ENCODE data around the gene LSR. TPM values are rescaled to one million over a fixed set of nuclear protein-coding genes. Genes with fewer than 3 reads are reported as not detected.

Gene LSR
- total RNA-seq, 2 donors from 2014 or later: 7.6 to 9.3 TPM

DNA sequence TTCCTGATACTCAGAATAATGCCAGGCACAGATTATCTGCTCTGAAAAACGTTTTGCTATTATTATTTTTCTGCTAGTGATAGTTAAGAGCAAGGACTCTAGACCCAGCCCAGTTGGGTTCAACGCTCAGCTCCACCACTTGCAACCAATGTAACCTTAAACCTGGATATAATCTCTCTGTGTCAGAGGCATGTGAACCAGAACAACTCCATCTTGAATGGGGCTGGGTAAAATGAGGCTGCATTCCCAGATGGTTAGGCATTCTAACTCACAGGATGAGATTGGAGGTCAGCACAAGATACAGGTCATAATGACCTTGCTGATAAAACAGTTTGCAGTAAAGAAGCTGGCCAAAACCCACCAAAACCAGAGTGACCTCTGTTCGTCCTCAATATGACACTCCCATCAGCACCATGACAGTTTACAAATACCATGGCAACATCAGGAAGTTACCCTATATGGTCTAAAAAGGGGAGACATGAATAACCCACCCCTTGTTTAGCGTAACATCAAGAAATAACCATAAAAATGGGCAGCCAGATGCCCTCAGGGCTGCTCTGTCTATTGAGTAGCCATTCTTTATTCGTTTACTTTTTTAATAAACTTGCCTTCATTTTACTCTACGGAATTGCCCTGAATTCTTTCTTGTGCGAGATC is 33.9 kb upstream of the LSR start:
- Histone ChIP-seq H3K36me3 (no peaks in the 10 kb centered on the region), H3K4me3 (no peak overlapping the region), H3K27me3 (replicated peaks; ENCODE audit: insufficient read depth) (no peaks in the 10 kb centered on the region), H3K27ac (peak overlapping the region in 1 of 2 donors; percentile 64), H3K9me3 (no peaks in the 10 kb centered on the region), H3K4me1 (ENCODE audit: control insufficient read depth in 1 of 2, low read depth in 2 of 2) (peaks cover 0 to 8% of the 10 kb centered on the region in 2 donors)
- ATAC-seq (ENCODE audit: insufficient number of reproducible peaks, low FRiP score, low read depth) (no peak), DNase-seq (ENCODE audit: low spot score) (no peak)
- TF ChIP-seq, protein P1, sequence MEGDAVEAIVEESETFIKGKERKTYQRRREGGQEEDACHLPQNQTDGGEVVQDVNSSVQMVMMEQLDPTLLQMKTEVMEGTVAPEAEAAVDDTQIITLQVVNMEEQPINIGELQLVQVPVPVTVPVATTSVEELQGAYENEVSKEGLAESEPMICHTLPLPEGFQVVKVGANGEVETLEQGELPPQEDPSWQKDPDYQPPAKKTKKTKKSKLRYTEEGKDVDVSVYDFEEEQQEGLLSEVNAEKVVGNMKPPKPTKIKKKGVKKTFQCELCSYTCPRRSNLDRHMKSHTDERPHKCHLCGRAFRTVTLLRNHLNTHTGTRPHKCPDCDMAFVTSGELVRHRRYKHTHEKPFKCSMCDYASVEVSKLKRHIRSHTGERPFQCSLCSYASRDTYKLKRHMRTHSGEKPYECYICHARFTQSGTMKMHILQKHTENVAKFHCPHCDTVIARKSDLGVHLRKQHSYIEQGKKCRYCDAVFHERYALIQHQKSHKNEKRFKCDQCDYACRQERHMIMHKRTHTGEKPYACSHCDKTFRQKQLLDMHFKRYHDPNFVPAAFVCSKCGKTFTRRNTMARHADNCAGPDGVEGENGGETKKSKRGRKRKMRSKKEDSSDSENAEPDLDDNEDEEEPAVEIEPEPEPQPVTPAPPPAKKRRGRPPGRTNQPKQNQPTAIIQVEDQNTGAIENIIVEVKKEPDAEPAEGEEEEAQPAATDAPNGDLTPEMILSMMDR (IDR thresholded peaks at IDR 0.05): no peak

GRCh38 chr19:35216016-35216832 is 32.6 kb upstream of the LSR start:
- Histone ChIP-seq H3K27ac (no peak overlapping the region), H3K4me3 (no peak overlapping the region), H3K4me1 (ENCODE audit: control insufficient read depth in 1 of 2, low read depth in 2 of 2) (peaks cover 0 to 8% of the 10 kb centered on the region in 2 donors), H3K36me3 (no peaks in the 10 kb centered on the region), H3K9me3 (no peaks in the 10 kb centered on the region), H3K27me3 (replicated peaks; ENCODE audit: insufficient read depth) (no peaks in the 10 kb centered on the region)
- no peak for DNase-seq (ENCODE audit: low spot score)
- TF ChIP-seq, protein P1 (IDR thresholded peaks at IDR 0.05): no peak
- ATAC-seq (ENCODE audit: insufficient number of reproducible peaks, low FRiP score, low read depth): no peak

- Histone ChIP-seq H3K4me3 (no peak overlapping the region), H3K27me3 (replicated peaks; ENCODE audit: insufficient read depth) (no peaks in the 10 kb centered on the region), H3K4me1 (ENCODE audit: control insufficient read depth in 1 of 2, low read depth in 2 of 2) (peaks cover 0 to 8% of the 10 kb centered on the region in 2 donors), H3K27ac (no peak overlapping the region), H3K36me3 (no peaks in the 10 kb centered on the region), H3K9me3 (no peaks in the 10 kb centered on the region)
- TF ChIP-seq, protein P1 (IDR thresholded peaks at IDR 0.05): no peak
- ATAC-seq (ENCODE audit: insufficient number of reproducible peaks, low FRiP score, low read depth) (no peak), DNase-seq (ENCODE audit: low spot score) (no peak)
Observed at GRCh38 chr19:35216833-35217648, 31.8 kb upstream of the LSR start.

- no peak overlapping the region for H3K4me3 ChIP-seq
- H3K9me3 ChIP-seq: no peaks in the 10 kb centered on the region
- ATAC-seq (ENCODE audit: insufficient number of reproducible peaks, low FRiP score, low read depth) (no peak), DNase-seq (ENCODE audit: low spot score) (no peak)
- peaks cover 0 to 8% of the 10 kb centered on the region in 2 donors for H3K4me1 ChIP-seq (ENCODE audit: control insufficient read depth in 1 of 2, low read depth in 2 of 2)
- H3K36me3 ChIP-seq: no peaks in the 10 kb centered on the region
- no peak overlapping the region for H3K27ac ChIP-seq
- TF ChIP-seq, protein P1 (IDR thresholded peaks at IDR 0.05): no peak
- H3K27me3 ChIP-seq (replicated peaks; ENCODE audit: insufficient read depth): no peaks in the 10 kb centered on the region
Observed at GRCh38 chr19:35217649-35217990, 31.2 kb upstream of the LSR start.

DNA sequence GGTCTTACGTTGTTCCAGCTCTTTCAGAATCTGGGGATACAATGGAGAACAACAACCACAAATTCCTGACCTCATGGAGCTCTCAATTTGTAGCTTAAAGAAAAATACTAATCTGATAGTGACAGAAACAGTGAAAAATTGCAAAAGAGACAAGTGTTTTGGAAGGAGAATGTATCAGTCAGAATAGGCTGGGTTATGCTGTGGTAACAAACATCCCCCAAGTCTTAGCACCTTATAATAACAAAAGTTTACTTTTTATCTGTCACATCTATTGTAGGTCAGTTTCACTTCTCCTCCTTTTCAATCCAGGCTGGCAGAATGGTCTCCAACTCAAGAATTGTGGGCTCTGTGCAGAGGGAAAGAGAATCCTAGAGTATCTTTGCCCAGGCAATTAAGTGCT is 29.8 kb upstream of the LSR start:
- no peak for ATAC-seq (ENCODE audit: insufficient number of reproducible peaks, low FRiP score, low read depth)

More for the DNA sequence above, 29.8 kb upstream of the LSR start:
- Histone ChIP-seq H3K4me3 (no peak overlapping the region), H3K36me3 (no peaks in the 10 kb centered on the region), H3K27me3 (replicated peaks; ENCODE audit: insufficient read depth) (no peaks in the 10 kb centered on the region), H3K9me3 (no peaks in the 10 kb centered on the region), H3K4me1 (ENCODE audit: control insufficient read depth in 1 of 2, low read depth in 2 of 2) (peaks cover 0 to 8% of the 10 kb centered on the region in 2 donors), H3K27ac (no peak overlapping the region)
- no peak for DNase-seq (ENCODE audit: low spot score)
- TF ChIP-seq, protein P1 (IDR thresholded peaks at IDR 0.05): no peak
